NCI-H1694 (cell line): ENCODE measurements around the gene VDR.
"Not testable (repeated sequence)": the region's sequence is repeated elsewhere in the genome, so short reads cannot be mapped to it uniquely, and the experiment has no call there.

Experiments used
- DNase-seq: peaks from one replicate; lab custom pipeline; 2025; lab: John Stamatoyannopoulos, UW

Gene VDR

GRCh38 chr12:47828976-47829482 is 75.8 kb downstream of the VDR start:
- no peak for DNase-seq

GRCh38 chr12:47828008-47828975 is 76.5 kb downstream of the VDR start:
- no peak for DNase-seq

GRCh38 chr12:47825173-47825639 is 79.6 kb downstream of the VDR start:
- no peak for DNase-seq

- DNase-seq: no peak
These were observed 80.2 kb downstream of the VDR start for GRCh38 chr12:47824635-47825034.

- DNase-seq: no peak
These were observed 80.6 kb downstream of the VDR start for GRCh38 chr12:47824198-47824597.

GRCh38 chr12:47823422-47824086 is 81.2 kb downstream of the VDR start:
- DNase-seq: no peak

- DNase-seq: no peak
These were observed 81.9 kb downstream of the VDR start for GRCh38 chr12:47822863-47823262.

GRCh38 chr12:47822401-47822800 is 82.4 kb downstream of the VDR start:
- no peak for DNase-seq

- DNase-seq: no peak
These were observed 83.5 kb downstream of the VDR start for GRCh38 chr12:47821346-47821706.

- DNase-seq: no peak
These were observed 84.0 kb downstream of the VDR start for GRCh38 chr12:47820631-47821345.

GRCh38 chr12:47819896-47820630 is 84.7 kb downstream of the VDR start, which contains the start of gene HDAC7:
HDAC7 (minus strand) TSS chr12:47819903; CDS start chr12:47819785, 118 bp downstream.
- DNase-seq: no peak

- no peak for DNase-seq
These were observed 85.5 kb downstream of the VDR start for GRCh38 chr12:47819138-47819895.

- DNase-seq: no peak
These were observed 86.2 kb downstream of the VDR start for GRCh38 chr12:47818467-47819137.

GRCh38 chr12:47818007-47818376 is 86.8 kb downstream of the VDR start:
- no peak for DNase-seq

- DNase-seq: no peak
These were observed 87.4 kb downstream of the VDR start for GRCh38 chr12:47817272-47818006.

GRCh38 chr12:47816403-47817271 is 88.2 kb downstream of the VDR start:
- no peak for DNase-seq

- not testable (repeated sequence) for DNase-seq
These were observed 89.3 kb downstream of the VDR start for GRCh38 chr12:47815447-47815846.

- DNase-seq: no peak
These were observed 90.1 kb downstream of the VDR start for GRCh38 chr12:47814539-47815170.
